Astrocyte of the spinal cord (primary cell): ENCODE results near the gene RNF146.
A peak's percentile ranks its signal among the peaks of the same experiment; 100 is the strongest.

Source experiments
- DNase-seq: peaks from one replicate; pipeline ENCODE4 v3.0.0; 2011; ENCODE audit warnings: low read depth, low spot score
- H3K4me3 ChIP-seq: 2 replicates; pipeline ENCODE4 v1.5.1; 2011; ENCODE audit warnings: low read depth, mild to moderate bottlenecking, low read length, moderate library complexity
- CTCF ChIP-seq: IDR thresholded peaks from 2 replicates; pipeline ENCODE4 v1.5.1; 2012; ENCODE audit warnings: low read depth, mild to moderate bottlenecking, low read length, inconsistent platforms
- in situ Hi-C: cut with HindIII; loops from 2 replicates; pipeline ENCODE4 v1.10.0; 2017; ENCODE audit warnings: low sequenced_read_pairs

RNF146 gene

GRCh38 chr6:127247114-127248096, 19.3 kb upstream of the RNF146 start:
- no peak overlapping the region for H3K4me3 ChIP-seq
- in situ Hi-C loops = no loop called here
- DNase-seq = no peak
- no peak for TF ChIP-seq CTCF

GRCh38 chr6:127249621-127250020, 17.0 kb upstream of the RNF146 start:
- TF ChIP-seq CTCF = no peak

DNA sequence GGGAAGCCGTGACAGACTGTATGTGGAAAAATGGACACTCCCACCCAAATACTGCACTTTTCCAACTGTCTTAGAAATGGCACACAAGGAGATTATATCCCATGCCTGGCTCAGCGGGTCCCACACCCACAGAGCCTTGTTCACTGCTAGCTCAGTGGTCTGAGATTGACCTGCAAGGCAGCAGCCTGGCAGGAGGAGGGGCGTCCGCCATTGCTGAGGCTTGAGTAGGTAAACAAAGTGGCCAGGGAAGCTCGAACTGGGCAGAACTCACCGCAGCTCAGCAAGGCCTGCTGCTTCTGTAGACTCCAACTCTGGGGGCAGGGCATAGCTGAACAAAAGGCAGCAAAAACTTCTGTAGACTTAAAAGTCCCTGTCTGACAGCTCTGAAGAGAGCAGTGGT, 11.4 kb upstream of the RNF146 start:
- no peak for TF ChIP-seq CTCF
- no peak overlapping the region for H3K4me3 ChIP-seq
- in situ Hi-C loops = no loop called here
- no peak for DNase-seq

More at GRCh38 chr6:127249621-127250020, 17.0 kb upstream of the RNF146 start:
- no peak overlapping the region for H3K4me3 ChIP-seq
- no peak for DNase-seq
- in situ Hi-C loops = no loop called here

DNA sequence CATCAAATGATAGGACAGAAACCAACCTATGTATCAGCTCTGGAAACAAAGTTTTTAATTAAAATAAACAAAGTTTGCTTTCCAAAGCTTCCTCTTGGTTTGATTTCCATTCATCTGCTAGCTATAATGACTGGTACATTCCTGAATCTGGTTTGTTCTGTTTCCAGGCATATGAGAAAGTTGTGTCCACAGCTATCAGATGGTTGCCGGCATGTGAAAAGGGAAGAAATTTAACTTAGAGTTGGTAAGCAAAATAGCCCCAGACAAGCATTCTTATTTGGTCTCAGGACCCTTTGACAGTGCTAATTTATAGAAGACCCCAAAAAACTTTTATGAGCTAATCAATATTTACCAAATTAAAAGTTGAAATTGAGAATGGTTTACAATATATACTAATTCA, 3.8 kb upstream of the RNF146 start:
- H3K4me3 ChIP-seq = no peak overlapping the region
- DNase-seq = no peak
- TF ChIP-seq CTCF = no peak
- in situ Hi-C loops = no loop called here

DNA sequence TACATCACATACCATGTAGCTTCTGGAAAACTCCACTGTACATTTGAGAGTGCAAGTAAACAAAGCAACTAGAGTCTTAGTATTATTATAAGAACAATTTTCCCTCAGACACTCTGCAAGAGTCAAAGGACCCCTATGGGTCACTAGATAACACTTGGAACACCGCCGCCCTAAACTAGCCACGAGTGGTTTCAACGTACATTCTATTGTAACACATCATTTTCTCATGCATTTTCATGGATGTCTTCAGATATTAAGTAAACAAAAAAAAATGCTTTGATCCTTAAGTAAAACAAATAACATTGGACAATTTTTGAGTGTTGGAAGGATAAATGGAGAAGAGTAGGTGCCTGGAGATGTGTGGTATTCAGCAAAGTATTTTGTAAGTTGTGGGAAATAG, 3.2 kb upstream of the RNF146 start:
- in situ Hi-C loops = no loop called here
- no peak for TF ChIP-seq CTCF

DNA sequence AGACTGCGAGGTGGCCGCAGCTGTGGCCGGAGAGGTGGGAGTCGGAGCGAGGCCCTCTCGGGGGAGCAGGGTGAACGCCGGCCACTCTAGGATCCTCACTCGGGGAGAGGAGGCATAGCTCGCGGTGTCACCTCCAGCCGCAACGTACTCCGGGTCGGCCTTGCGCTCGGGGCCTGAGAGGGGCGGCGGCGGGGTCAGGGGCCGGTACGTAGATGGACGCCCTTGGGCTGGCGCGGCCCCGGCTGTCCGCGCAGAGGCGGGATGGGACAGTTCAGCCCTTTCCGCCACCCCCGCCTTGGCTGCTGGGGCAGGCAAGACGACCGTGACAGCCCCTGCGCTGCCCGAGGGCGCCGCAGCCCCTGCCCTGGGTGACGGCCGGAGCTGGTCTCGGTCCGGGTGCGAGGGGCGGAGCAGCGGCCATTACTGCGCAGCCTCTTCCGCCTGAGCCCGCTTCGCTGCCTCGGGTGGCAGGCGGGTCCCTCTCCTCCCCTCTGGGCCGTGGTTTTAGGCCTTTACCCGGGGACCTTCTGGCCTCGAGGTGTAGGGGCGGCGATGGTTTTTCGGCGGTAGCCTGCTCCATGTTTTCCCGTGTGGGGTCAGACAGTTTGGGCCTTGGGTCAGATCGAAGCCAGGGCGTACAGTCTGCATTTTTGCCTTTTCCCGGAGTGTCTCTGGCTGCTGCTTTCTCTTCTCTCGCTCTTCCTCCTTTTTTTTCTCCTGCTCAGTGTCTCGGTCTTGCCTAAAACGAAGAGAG, 405 bp downstream of the RNF146 start:
- peak overlapping the region; percentile 84 for H3K4me3 ChIP-seq
- DNase-seq = peak; percentile 53
- in situ Hi-C loops = no loop called here
- TF ChIP-seq CTCF = no peak

More for the DNA sequence above, 3.2 kb upstream of the RNF146 start:
- DNase-seq = no peak
- H3K4me3 ChIP-seq = no peak overlapping the region
